ENCODE data around the gene RDM1.

Gene RDM1

GRCh38 chr17:35906926-35907637 lies 23.5 kb downstream of the RDM1 start:
- no peak overlapping the region for H3K4me3 ChIP-seq (ENCODE audit: low read depth, low read length)
- no peak for TF ChIP-seq CTCF (IDR thresholded peaks at IDR 0.05; ENCODE audit: low read depth, low read length)

- no peak overlapping the region for H3K4me3 ChIP-seq (ENCODE audit: low read depth, low read length)
- no peak for TF ChIP-seq CTCF (IDR thresholded peaks at IDR 0.05; ENCODE audit: low read depth, low read length)
Measured at GRCh38 chr17:35906191-35906925, 24.2 kb downstream of the RDM1 start.

- no peak overlapping the region for H3K4me3 ChIP-seq (ENCODE audit: low read depth, low read length)
- TF ChIP-seq CTCF (IDR thresholded peaks at IDR 0.05; ENCODE audit: low read depth, low read length): no peak
Measured at GRCh38 chr17:35903451-35903850, 27.1 kb downstream of the RDM1 start.

- no peak for TF ChIP-seq CTCF (IDR thresholded peaks at IDR 0.05; ENCODE audit: low read depth, low read length)
- no peak overlapping the region for H3K4me3 ChIP-seq (ENCODE audit: low read depth, low read length)
Measured at GRCh38 chr17:35901631-35902175, 28.9 kb downstream of the RDM1 start.

- H3K4me3 ChIP-seq (ENCODE audit: low read depth, low read length): no peak overlapping the region
- TF ChIP-seq CTCF (IDR thresholded peaks at IDR 0.05; ENCODE audit: low read depth, low read length): no peak
Measured at GRCh38 chr17:35900708-35901480, 29.7 kb downstream of the RDM1 start.

GRCh38 chr17:35900280-35900679 lies 30.3 kb downstream of the RDM1 start:
- H3K4me3 ChIP-seq (ENCODE audit: low read depth, low read length): no peak overlapping the region
- TF ChIP-seq CTCF (IDR thresholded peaks at IDR 0.05; ENCODE audit: low read depth, low read length): no peak
